Hindlimb muscle (tissue), 1 donor: ENCODE data around the gene DLG4. TPM values are rescaled to one million over a fixed set of nuclear protein-coding genes. Genes with fewer than 3 reads are reported as not detected.

Experiments
- DNase-seq: peaks from one replicate; pipeline ENCODE4 v3.0.0-alpha.2; 2013
- polyA plus RNA-seq: library from polyadenylated mRNA; unstranded; fragments of 120-200 nt; gene quantifications from one replicate; pipeline ENCODE4 v1.2.1, GENCODE V29; 2013; ENCODE audit not compliant: insufficient read length

The DLG4 gene
- polyA plus RNA-seq, 1 donor = 18.6 TPM

- peak; percentile 98 for DNase-seq
Observed at GRCh38 chr17:7214300-7215135, 5.1 kb downstream of the DLG4 start.

GRCh38 chr17:7213895-7214299 is 5.7 kb downstream of the DLG4 start:
- DNase-seq = peak; percentile 88

- no peak for DNase-seq
Observed at GRCh38 chr17:7211491-7212273, 8.0 kb downstream of the DLG4 start.

GRCh38 chr17:7208754-7209460 is 10.7 kb downstream of the DLG4 start:
- DNase-seq = no peak

GRCh38 chr17:7208027-7208571 is 11.5 kb downstream of the DLG4 start:
- no peak for DNase-seq

- DNase-seq = no peak
Observed at GRCh38 chr17:7207120-7208001, 12.3 kb downstream of the DLG4 start.

- no peak for DNase-seq
Observed at GRCh38 chr17:7205561-7205960, 14.1 kb downstream of the DLG4 start.

GRCh38 chr17:7204828-7205461 is 14.7 kb downstream of the DLG4 start:
- DNase-seq = peak; percentile 88

- no peak for DNase-seq
Observed at GRCh38 chr17:7204336-7204735, 15.3 kb downstream of the DLG4 start.

- DNase-seq = no peak
Observed at GRCh38 chr17:7203391-7203790, 16.2 kb downstream of the DLG4 start.

- DNase-seq = no peak
Observed at GRCh38 chr17:7196651-7197401, 22.8 kb downstream of the DLG4 start.

GRCh38 chr17:7195971-7196370 is 23.7 kb downstream of the DLG4 start:
- no peak for DNase-seq

- DNase-seq = no peak
Observed at GRCh38 chr17:7192271-7192937, 27.2 kb downstream of the DLG4 start.

- DNase-seq = peak; percentile 41
Observed at GRCh38 chr17:7191571-7192270, 27.9 kb downstream of the DLG4 start.

- no peak for DNase-seq
Observed at GRCh38 chr17:7191069-7191468, 28.6 kb downstream of the DLG4 start.

- DNase-seq = no peak
Observed at GRCh38 chr17:7190276-7190917, 29.2 kb downstream of the DLG4 start.

- DNase-seq = no peak
Observed at GRCh38 chr17:7186241-7186640, 33.4 kb downstream of the DLG4 start.

- DNase-seq = no peak
Observed at GRCh38 chr17:7184647-7185046, 35.0 kb downstream of the DLG4 start.

- DNase-seq = no peak
Observed at GRCh38 chr17:7184091-7184488, 35.5 kb downstream of the DLG4 start.
